Measurements from ENCODE around the gene MTG2. TPM values are rescaled to one million over a fixed set of nuclear protein-coding genes. Genes with fewer than 3 reads are reported as not detected.

The MTG2 gene
- total and polyA plus RNA-seq, 2 of the 8 experiments (the other 6 are each of a cell fraction or from before 2014, with no cell fraction given) = 14.4 to 22.8 TPM

DNA sequence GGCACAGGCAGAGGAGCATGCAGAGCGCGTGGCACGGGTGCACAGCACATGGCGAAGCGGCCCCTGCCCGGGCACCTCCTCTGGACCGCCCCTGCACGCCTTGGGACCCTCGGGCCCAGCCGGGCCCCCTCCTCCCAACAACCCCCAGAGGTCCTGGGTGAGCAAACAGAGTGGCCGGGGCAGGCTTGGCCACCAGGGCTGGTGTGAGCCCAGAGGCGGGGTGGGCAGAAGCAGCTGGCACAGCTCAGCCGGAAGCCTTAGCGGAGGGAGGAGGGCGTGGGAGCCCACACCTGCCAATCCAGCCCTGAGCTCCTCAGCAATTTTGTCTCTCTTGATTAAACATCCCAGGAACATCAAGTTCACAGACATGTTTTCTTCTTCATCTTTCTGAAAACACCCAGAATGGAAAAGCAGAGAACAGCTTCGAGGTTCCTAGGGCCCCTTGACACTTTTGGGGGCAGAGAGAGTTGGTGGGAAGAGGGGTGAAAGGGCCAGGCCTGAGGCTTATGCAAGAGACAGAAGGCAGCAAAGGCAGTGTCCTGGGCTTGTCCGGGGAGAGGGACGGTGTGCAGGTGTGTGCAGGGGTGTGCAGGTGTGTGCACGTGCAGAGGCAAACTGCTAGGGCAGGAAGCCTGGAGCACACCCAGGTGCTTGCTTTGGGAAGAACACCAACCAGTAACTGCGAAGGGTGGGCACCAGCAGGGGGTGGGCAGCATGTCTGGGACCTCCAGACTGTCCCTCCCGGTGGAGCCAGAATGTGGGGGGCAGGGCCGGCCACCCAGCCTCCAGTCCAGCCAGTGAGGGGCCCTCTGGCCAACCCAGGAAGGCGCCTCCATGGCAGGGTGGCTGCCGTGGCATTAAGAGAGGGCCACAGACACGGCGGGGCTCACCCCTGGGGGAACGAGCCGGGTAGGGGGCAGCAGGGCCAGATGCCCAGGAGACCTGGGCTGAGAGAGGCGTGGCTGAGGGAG, 32.5 kb downstream of the MTG2 start:
- Histone ChIP-seq H3K27ac (ENCODE audit: low read depth, low read length) (no peak overlapping the region), H4K91ac (replicated peaks; ENCODE audit: insufficient read length, low read length) (no peak overlapping the region), H2BK5ac (ENCODE audit: low read depth, low read length) (no peak overlapping the region), H4K5ac (ENCODE audit: insufficient read length, low read depth, low read length) (no peak overlapping the region), H2BK120ac (replicated peaks; ENCODE audit: low read depth, low read length) (no peak overlapping the region), H3K9ac (replicated peaks in 1 of 4; ENCODE audit: extremely low read depth in 1 of 4, low read depth in 3 of 4, low read length in 3 of 4) (no peak overlapping the region), H3K4me3 (ENCODE audit: extremely low read depth in 1 of 4, insufficient read depth in 2 of 4, low read depth in 3 of 4, low read length in 4 of 4) (no peak overlapping the region), H3K23me2 (ENCODE audit: low read depth, low read length) (peaks cover 12% of the 10 kb centered on the region; the same call in 1 of the 2 replicates), H2AFZ (ENCODE audit: low read length) (no peak overlapping the region), H3K4me2 (ENCODE audit: insufficient read depth in 1 of 2, low read depth in 2 of 2, low read length in 2 of 2) (no peak overlapping the region), H3K79me1 (ENCODE audit: low read depth, low read length) (no peaks in the 10 kb centered on the region), H3K14ac (ENCODE audit: insufficient read length) (no peak overlapping the region), H3K56ac (replicated peaks; ENCODE audit: insufficient read length, low read depth, low read length) (no peak overlapping the region), H3K27me3 (replicated peaks in 1 of 4; ENCODE audit: control insufficient read depth in 3 of 4, extremely low read depth in 1 of 4, insufficient read depth in 3 of 4, low read length in 3 of 4) (peaks cover 9 to 24% (median 21%) of the 10 kb centered on the region in 4 experiments; a peak in 6 of 7 replicates), H4K20me1 (replicated peaks in 1 of 2; ENCODE audit: control insufficient read depth in 1 of 2, insufficient read depth in 2 of 2, low read length in 2 of 2) (peaks cover 3 to 11% of the 10 kb centered on the region in 2 experiments), H4K8ac (ENCODE audit: extremely low read depth, insufficient read depth, low read length) (no peak overlapping the region), H3K9me3 (ENCODE audit: insufficient read depth in 2 of 2, low read depth in 1 of 2, low read length in 1 of 2) (no peaks in the 10 kb centered on the region), H3K23ac (ENCODE audit: insufficient read length) (no peak overlapping the region), H2BK12ac (ENCODE audit: low read depth, low read length) (no peak overlapping the region), H3K4ac (replicated peaks; ENCODE audit: insufficient read length, low read depth, low read length) (no peak overlapping the region), H3K18ac (ENCODE audit: extremely low read depth, low read length) (no peak overlapping the region), H2BK15ac (ENCODE audit: low read length) (no peak overlapping the region), H3K36me3 (ENCODE audit: control insufficient read depth in 2 of 4, insufficient read depth in 4 of 4, low read length in 3 of 4) (no peaks in the 10 kb centered on the region), H3K79me2 (ENCODE audit: control insufficient read depth in 1 of 2, insufficient read depth in 2 of 2, low read length in 2 of 2) (no peaks in the 10 kb centered on the region), H2BK20ac (ENCODE audit: low read length) (no peak overlapping the region), H2AK5ac (ENCODE audit: low read depth, low read length) (no peak overlapping the region), H3K4me1 (replicated peaks in 1 of 4; ENCODE audit: control insufficient read depth in 3 of 4, insufficient read depth in 4 of 4, low read length in 3 of 4) (peaks cover 0 to 17% (median 9%) of the 10 kb centered on the region in 4 experiments; a peak in 5 of 7 replicates)
- no peak for FAIRE-seq
- POLR2A ChIA-PET (ENCODE audit: partially characterized antibody) = no interaction called here
- DNase-seq (ENCODE audit: low read depth in 1 of 2, low spot score in 2 of 2) = no peak
- 94% methylated on average over 21 of the region's 29 CpGs; no CpG with 5 or more reads in 1 of the 2 experiments for WGBS, 2 experiments (ENCODE audit: extremely low coverage in 1 of 2, insufficient coverage in 1 of 2, insufficient read length in 1 of 2, insufficient replicate concordance in 2 of 2, low coverage in 1 of 2, low lambda C conversion rate in 2 of 2, missing lambda C conversion rate in 1 of 2)
- CTCF ChIA-PET (ENCODE audit: partially characterized antibody) = no interaction called here
- no peak for TF ChIP-seq BRCA1 (IDR thresholded peaks at IDR 0.05; ENCODE audit: low read depth, low read length)
- TF ChIP-seq TCF12 (IDR thresholded peaks at IDR 0.05; ENCODE audit: low read depth, low read length) = no peak
- TF ChIP-seq, protein P1, sequence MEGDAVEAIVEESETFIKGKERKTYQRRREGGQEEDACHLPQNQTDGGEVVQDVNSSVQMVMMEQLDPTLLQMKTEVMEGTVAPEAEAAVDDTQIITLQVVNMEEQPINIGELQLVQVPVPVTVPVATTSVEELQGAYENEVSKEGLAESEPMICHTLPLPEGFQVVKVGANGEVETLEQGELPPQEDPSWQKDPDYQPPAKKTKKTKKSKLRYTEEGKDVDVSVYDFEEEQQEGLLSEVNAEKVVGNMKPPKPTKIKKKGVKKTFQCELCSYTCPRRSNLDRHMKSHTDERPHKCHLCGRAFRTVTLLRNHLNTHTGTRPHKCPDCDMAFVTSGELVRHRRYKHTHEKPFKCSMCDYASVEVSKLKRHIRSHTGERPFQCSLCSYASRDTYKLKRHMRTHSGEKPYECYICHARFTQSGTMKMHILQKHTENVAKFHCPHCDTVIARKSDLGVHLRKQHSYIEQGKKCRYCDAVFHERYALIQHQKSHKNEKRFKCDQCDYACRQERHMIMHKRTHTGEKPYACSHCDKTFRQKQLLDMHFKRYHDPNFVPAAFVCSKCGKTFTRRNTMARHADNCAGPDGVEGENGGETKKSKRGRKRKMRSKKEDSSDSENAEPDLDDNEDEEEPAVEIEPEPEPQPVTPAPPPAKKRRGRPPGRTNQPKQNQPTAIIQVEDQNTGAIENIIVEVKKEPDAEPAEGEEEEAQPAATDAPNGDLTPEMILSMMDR (IDR thresholded peaks at IDR 0.05; ENCODE audit: control extremely low read depth in 1 of 3, insufficient read depth in 1 of 3, low read depth in 1 of 3, low read length in 3 of 3) = no peak
- TF ChIP-seq TAF7 (optimal IDR thresholded peaks at IDR 0.05; ENCODE audit: borderline replicate concordance, low read depth, low read length) = no peak
- no peak for TF ChIP-seq HDAC2 (IDR thresholded peaks at IDR 0.05; ENCODE audit: borderline replicate concordance in 1 of 2, low read depth in 2 of 2, low read length in 2 of 2)
- no peak for TF ChIP-seq SUZ12 (IDR thresholded peaks at IDR 0.05; ENCODE audit: low read length)
- TF ChIP-seq RXRA (IDR thresholded peaks at IDR 0.05; ENCODE audit: insufficient read depth, low read depth, low read length) = no peak
- no peak for TF ChIP-seq RBBP5 (IDR thresholded peaks at IDR 0.05; ENCODE audit: borderline replicate concordance, low read depth, low read length)
- TF ChIP-seq SP2 (IDR thresholded peaks at IDR 0.05; ENCODE audit: low read length) = no peak
